Neutrophil (primary cell): ENCODE measurements around the gene KDM5B.
"Not testable (repeated sequence)": the region's sequence is repeated elsewhere in the genome, so short reads cannot be mapped to it uniquely, and the experiment has no call there.

Experiments
- H3K27ac ChIP-seq: fragments of 200-600 bp; sonication (generic); 2 replicates; pipeline ENCODE4 v1.5.1; 2016; ENCODE audit warnings: mild to moderate bottlenecking, moderate library complexity
- H3K27me3 ChIP-seq: fragments of 200-600 bp; sonication (generic); 2 replicates; pipeline ENCODE4 v1.6.0; 2016; ENCODE audit warnings: mild to moderate bottlenecking
- H3K36me3 ChIP-seq: fragments of 200-600 bp; sonication (generic); 2 replicates; pipeline ENCODE4 v1.5.1; 2017
- H3K4me1 ChIP-seq, 2 experiments: fragments of 200-600 bp in 1 of 2; sonication (generic) in 1 of 2; 1 replicate in 1 of 2; 2 replicates in 1 of 2; pipeline versions ENCODE4 v1.5.1 to v1.6.1; 2013 to 2016; ENCODE audit warnings: low read depth in 1 of 2, low read length in 1 of 2, mild to moderate bottlenecking in 1 of 2, moderate library complexity in 1 of 2; ENCODE audit not compliant: control insufficient read depth in 1 of 2, insufficient read depth in 1 of 2
- H3K4me3 ChIP-seq, 2 experiments: fragments of 200-600 bp in 1 of 2; sonication (generic) in 1 of 2; 1 replicate in 1 of 2; 2 replicates in 1 of 2; pipeline ENCODE4 v1.5.1; 2013 to 2016; ENCODE audit warnings: low read depth in 1 of 2, low read length in 1 of 2, mild to moderate bottlenecking in 1 of 2, moderate library complexity in 1 of 2
- H3K9me3 ChIP-seq: fragments of 200-600 bp; sonication (generic); 2 replicates; pipeline ENCODE4 v1.5.1; 2016
- TF ChIP-seq, protein P1 (sequence below): fragments of 200-600 bp; sonication (generic); IDR thresholded peaks from 2 replicates; pipeline ENCODE4 v1.5.1; 2016; ENCODE audit warnings: antibody characterized with exemption

The KDM5B gene

DNA sequence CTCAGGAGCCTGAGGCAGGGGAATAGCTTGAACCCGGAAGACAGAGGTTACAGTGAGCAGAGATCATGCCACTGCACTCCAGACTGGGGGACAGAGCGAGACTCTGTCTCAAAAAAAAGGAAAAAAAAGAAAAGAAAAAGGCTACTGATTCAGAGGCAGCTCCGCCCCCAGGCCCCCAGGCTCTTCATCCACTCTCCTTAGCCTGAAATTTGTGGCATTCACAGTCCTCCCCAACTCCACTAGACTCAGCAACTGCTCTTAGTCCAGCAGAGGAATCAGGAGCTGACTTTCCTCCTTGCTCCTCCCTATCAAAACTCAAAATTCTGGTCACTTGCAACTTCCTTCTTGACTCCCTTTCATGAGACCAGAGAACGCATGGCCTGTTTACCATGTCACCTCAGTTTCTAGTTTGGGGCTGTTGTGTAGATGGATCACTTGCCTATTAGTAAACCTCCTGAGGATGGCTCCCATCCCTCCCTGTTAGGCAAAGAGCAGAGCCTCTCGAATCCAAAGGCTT lies 29.6 kb upstream of the KDM5B start:
- H3K4me3 ChIP-seq: no peak overlapping the region
- H3K27ac ChIP-seq: no peak overlapping the region
- H3K27me3 ChIP-seq: no peaks in the 10 kb centered on the region
- TF ChIP-seq, protein P1, sequence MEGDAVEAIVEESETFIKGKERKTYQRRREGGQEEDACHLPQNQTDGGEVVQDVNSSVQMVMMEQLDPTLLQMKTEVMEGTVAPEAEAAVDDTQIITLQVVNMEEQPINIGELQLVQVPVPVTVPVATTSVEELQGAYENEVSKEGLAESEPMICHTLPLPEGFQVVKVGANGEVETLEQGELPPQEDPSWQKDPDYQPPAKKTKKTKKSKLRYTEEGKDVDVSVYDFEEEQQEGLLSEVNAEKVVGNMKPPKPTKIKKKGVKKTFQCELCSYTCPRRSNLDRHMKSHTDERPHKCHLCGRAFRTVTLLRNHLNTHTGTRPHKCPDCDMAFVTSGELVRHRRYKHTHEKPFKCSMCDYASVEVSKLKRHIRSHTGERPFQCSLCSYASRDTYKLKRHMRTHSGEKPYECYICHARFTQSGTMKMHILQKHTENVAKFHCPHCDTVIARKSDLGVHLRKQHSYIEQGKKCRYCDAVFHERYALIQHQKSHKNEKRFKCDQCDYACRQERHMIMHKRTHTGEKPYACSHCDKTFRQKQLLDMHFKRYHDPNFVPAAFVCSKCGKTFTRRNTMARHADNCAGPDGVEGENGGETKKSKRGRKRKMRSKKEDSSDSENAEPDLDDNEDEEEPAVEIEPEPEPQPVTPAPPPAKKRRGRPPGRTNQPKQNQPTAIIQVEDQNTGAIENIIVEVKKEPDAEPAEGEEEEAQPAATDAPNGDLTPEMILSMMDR: no peak
- H3K4me1 ChIP-seq: peaks cover 9 to 17% of the 10 kb centered on the region in 2 experiments
- H3K9me3 ChIP-seq: no peaks in the 10 kb centered on the region
- no peaks in the 10 kb centered on the region for H3K36me3 ChIP-seq

DNA sequence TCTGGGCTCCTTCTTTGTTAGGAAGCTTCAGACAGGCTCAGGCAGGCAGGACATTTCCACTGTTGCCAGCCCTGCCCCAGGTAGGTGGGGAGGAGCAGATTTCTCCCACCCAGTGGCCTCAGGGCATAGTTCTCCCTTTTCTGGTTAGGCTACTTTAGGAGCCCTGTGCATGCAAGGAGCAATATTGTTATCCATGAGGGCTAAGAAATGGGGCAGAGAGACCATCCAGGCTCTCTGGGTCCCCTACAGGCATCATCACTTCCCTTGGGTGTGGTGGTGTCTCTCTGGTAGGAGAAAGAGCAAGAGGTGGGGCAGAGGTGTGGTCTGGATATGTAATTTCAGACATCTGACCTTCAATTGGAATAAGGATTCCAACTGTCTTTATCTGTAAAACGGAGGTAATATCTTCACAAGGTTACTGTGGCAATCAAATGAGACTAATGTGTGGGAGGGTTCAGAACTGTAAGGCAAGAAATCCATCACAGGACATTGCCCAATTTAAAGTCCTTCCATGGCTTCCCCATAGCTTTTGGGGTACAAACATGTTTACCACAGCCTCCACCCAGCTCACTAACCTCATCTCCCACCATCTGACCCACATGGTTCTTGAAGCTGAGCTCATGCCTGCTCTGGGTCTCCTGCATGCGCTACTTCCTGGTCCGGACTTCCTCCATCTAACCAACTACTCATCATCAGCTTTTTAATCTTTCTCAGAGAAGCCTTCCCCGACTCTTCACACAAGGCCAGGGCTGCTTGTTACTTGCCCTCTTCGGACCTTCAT lies 28.6 kb upstream of the KDM5B start:
- Histone ChIP-seq H3K27ac (peak overlapping the region; percentile 21), H3K27me3 (no peaks in the 10 kb centered on the region), H3K4me1 (peaks cover 9 to 17% of the 10 kb centered on the region in 2 experiments), H3K4me3 (no peak overlapping the region), H3K36me3 (no peaks in the 10 kb centered on the region), H3K9me3 (no peaks in the 10 kb centered on the region)
- TF ChIP-seq, protein P1: no peak

DNA sequence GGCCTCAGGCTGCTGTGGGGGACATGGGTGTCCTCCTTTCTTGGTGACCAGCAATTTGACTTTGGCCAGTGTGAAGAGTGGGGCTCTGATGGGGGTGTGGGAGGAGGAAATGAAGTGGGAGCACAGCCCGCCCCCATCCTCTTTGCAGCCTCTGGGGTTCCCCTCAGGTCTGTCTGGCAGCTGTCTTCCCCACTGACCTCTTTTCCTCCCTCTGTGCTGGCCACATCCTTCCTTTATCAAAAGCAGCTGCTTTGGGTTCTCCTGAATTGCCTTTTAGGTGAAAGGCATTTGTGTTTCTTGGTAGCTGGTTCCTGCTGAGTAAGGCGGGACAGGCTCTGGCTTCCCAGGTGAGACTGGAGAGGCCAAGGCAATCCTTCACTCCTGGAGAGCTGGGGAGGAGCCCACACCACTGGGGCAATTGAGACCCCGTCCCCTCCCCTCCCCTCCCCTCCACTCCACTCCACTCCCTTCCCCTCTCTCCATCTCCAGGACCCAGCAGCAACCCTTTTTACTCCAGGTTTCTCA lies 27.4 kb upstream of the KDM5B start:
- Histone ChIP-seq H3K4me1 (peaks cover 9 to 17% of the 10 kb centered on the region in 2 experiments), H3K4me3 (no peak overlapping the region)

DNA sequence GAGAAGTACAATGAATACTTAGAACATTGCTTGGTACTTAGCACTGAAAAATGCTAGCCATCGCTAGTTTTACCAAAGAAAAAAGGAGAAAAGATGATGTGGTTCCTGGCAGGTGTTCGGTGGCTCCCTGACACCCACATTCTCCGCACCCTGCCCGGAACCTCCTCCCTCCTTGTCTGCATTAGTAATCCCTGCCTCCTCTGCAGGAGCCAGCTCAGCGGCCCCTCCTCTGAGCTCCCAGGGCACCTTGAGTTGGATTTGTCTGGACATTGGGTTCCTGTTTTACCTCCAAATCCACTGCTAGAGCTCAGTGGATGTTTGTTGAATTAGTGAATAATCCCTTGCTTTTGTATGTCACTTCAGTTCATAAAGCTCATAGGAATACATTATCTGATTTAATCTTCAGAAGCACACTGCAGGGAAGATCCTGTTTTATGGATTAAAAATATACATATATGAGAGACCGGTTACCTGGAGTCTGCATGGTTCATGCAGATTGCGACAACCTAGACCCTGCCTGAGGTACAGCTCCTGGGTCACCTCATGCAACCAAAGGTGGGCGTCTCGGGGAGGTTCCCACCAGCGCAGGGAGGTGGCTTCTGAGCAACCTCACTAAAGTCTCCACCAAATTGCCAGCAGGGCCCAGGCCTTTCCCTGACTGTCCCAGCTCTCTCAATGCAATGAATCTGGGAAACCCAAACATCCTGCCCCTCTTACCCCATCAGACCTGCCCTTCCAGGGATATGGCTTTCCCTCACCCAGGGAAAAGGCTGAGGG lies 26.7 kb upstream of the KDM5B start:
- Histone ChIP-seq H3K4me1 (peaks cover 9 to 14% of the 10 kb centered on the region in 2 experiments), H3K27ac (no peak overlapping the region), H3K9me3 (no peaks in the 10 kb centered on the region), H3K36me3 (no peaks in the 10 kb centered on the region), H3K27me3 (no peaks in the 10 kb centered on the region), H3K4me3 (no peak overlapping the region)
- TF ChIP-seq, protein P1: no peak

More for the DNA sequence above, 27.4 kb upstream of the KDM5B start:
- no peaks in the 10 kb centered on the region for H3K36me3 ChIP-seq
- no peak overlapping the region for H3K27ac ChIP-seq
- H3K9me3 ChIP-seq: no peaks in the 10 kb centered on the region
- TF ChIP-seq, protein P1: no peak
- H3K27me3 ChIP-seq: no peaks in the 10 kb centered on the region

DNA sequence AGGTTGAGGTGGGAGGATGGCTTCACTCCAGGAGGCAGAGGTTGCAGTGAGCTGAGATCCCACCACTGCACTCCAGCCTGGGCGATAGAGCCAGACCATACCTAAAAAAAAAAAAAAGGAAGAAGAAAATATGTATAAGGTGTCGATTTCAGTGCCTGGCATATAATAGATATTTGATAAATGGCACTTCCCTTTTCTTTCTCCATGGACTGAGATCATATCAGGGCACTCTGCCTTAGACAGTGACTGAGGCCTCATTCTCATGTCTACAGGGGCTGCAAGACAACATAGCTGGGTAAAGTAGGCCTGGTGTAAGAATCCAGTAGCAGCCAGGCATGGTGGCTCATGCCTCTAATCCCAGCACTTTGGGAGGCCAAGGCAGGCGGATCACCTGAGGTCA lies 23.7 kb upstream of the KDM5B start:
- Histone ChIP-seq H3K4me1 (peaks cover 4 to 8% of the 10 kb centered on the region in 2 experiments), H3K9me3 (no peaks in the 10 kb centered on the region), H3K4me3 (no peak overlapping the region), H3K36me3 (no peaks in the 10 kb centered on the region), H3K27ac (no peak overlapping the region), H3K27me3 (no peaks in the 10 kb centered on the region)
- TF ChIP-seq, protein P1: no peak

DNA sequence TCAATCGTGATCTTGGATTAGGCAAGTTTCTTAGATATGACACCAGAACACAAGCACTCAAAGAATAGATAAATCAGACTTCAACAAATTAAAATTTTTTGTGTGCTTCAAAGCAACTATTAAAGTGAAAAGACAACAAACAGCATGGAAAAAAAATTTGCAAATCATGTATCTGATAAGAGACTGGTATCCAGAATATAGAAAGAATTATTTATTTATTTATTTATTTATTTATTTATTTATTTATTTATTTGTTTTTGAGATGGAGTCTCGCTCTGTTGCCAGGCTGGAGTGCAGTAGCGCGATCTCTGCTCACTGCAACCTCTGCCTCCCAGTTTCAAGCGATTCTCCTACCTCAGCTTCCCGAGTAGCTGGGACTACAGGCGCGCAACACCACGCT lies 21.0 kb upstream of the KDM5B start:
- not testable (repeated sequence) for H3K36me3 ChIP-seq, H3K9me3 ChIP-seq, H3K27me3 ChIP-seq, H3K4me3 ChIP-seq, H3K4me1 ChIP-seq, H3K27ac ChIP-seq
